Measurements from ENCODE around the gene SRSF5. TPM values are rescaled to one million over a fixed set of nuclear protein-coding genes. Genes with fewer than 3 reads are reported as not detected.
A peak's percentile ranks its signal among the peaks of the same experiment; 100 is the strongest.

Gene SRSF5
- total RNA-seq (2016; rRNA removed; fragmentation: Illumina TruSeq; extraction: Trizol): 277 and 333 TPM in 2 replicates
- total RNA-seq (2016; cell fraction: cytosol; rRNA removed; fragmentation: Illumina TruSeq; extraction: Trizol; ENCODE audit: low read depth): 66.7 and 68.4 TPM in 2 replicates
- total RNA-seq (2016; cell fraction: insoluble cytoplasmic fraction; rRNA removed; fragmentation: Illumina TruSeq; extraction: Trizol): 277 and 309 TPM in 2 replicates
- total RNA-seq (2016; cell fraction: membrane; rRNA removed; fragmentation: Illumina TruSeq; extraction: Trizol): 68.2 and 70.5 TPM in 2 replicates
- 278 and 311 TPM in 2 replicates for total RNA-seq (2016; cell fraction: nucleus; rRNA removed; fragmentation: Illumina TruSeq; extraction: Trizol)
- polyA plus RNA-seq (2011; rRNA removed): 189 and 218 TPM in 2 replicates
- 169 and 242 TPM in 2 replicates for polyA plus RNA-seq (2011; cell fraction: cytosol; rRNA removed)
- polyA plus RNA-seq (2011; cell fraction: nucleus; rRNA removed): 586 and 686 TPM in 2 replicates
- 376 and 529 TPM in 2 replicates for polyA plus RNA-seq (2012)
- polyA plus RNA-seq (2016; cell fraction: cytosol; fragmentation: Illumina TruSeq; extraction: Trizol; ENCODE audit: low read depth): 22.7 and 25.6 TPM in 2 replicates
- polyA plus RNA-seq (2016; cell fraction: insoluble cytoplasmic fraction; fragmentation: Illumina TruSeq; extraction: Trizol; ENCODE audit: low read depth): 415 and 444 TPM in 2 replicates
- 45.5 and 47.3 TPM in 2 replicates for polyA plus RNA-seq (2016; cell fraction: membrane; fragmentation: Illumina TruSeq; extraction: Trizol; ENCODE audit: low read depth)
- 410 and 415 TPM in 2 replicates for polyA plus RNA-seq (2016; cell fraction: nucleus; fragmentation: Illumina TruSeq; extraction: Trizol; ENCODE audit: insufficient read depth, low read depth)
- polyA minus RNA-seq (2011; rRNA and poly(A)+ RNA removed; ENCODE audit: low replicate concordance): 99.8 and 128 TPM in 2 replicates
- polyA minus RNA-seq (2011; cell fraction: cytosol; rRNA and poly(A)+ RNA removed): 61.5 and 65.7 TPM in 2 replicates
- polyA minus RNA-seq (2011; cell fraction: nucleus; rRNA and poly(A)+ RNA removed): 704 and 755 TPM in 2 replicates
- percentile 91 among the genes with signal in this experiment for Bru-seq, nascent RNA
- BruChase-seq, experiment 1, labeled RNA remaining after a 6-hour chase: percentile 88 among the genes with signal in this experiment
- BruChase-seq, experiment 2, labeled RNA remaining after a 2-hour chase: percentile 96 among the genes with signal in this experiment
- long read RNA-seq, experiment 1, transcript SRSF5-217 (8 exons, 1,500 nt): major isoform, 22 of 100 reads
- long read RNA-seq, experiment 1, transcript SRSF5-201 (8 exons, 1,638 nt): minor isoform, 11 of 100 reads
- long read RNA-seq, experiment 1, partial matches to known transcripts: 44 of 100 reads
- long read RNA-seq, experiment 1, other reads (novel, unspliced or antisense): 22 of 100 reads
- long read RNA-seq, experiment 2, transcript SRSF5-217 (8 exons, 1,500 nt): major isoform, 62 of 164 reads
- long read RNA-seq, experiment 2, transcript SRSF5-201 (8 exons, 1,638 nt): minor isoform, 30 of 164 reads
- long read RNA-seq, experiment 2, partial matches to known transcripts: 24 of 164 reads
- long read RNA-seq, experiment 2, other reads (novel, unspliced or antisense): 45 of 164 reads

DNA sequence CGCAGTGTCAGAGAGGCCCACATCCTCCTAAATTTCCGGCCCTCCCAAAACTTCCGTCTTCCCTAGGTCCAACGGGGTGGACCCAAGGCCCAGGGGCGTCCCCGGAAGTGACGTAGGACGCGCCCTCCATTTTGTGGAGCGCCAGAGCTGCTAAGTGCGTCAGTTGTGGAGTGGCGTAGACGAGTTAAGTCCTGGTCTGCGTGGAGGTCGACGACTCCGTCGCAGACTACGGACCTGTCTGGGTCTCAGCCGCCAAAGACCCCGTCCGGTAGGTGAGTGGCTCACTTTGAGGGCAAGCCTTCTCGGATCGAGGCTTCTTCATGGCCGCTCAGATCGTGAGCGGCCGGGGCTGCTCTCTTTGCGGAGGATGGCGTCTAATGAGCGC, at the start of gene SRSF5:
Gene SRSF5, plus strand, starts transcription at position 159 of the 385 bp plus-strand sequence. CDS start 1,015 bp downstream, outside the sequence.
- no TSS peak for BruUV-seq (replicated peaks)
- Histone ChIP-seq H3K4me1 (ENCODE audit: insufficient read depth, low read length) (peaks cover 48% of the 10 kb centered on the region), H3K4me3 (replicated peaks in 1 of 3; ENCODE audit: insufficient read depth in 1 of 3, low read depth in 2 of 3, low read length in 3 of 3) (peak within 1 kb of the TSS; percentile 96 to 99 (median 99)), H3K27me3 (ENCODE audit: control insufficient read depth in 1 of 2, insufficient read depth in 2 of 2, low read length in 2 of 2) (no peaks in the 10 kb centered on the region; a peak in 1 of 5 replicates), H3K36me3 (replicated peaks in 1 of 2; ENCODE audit: control insufficient read depth in 1 of 2, insufficient read depth in 2 of 2, low read length in 2 of 2) (peaks cover 17 to 37% of the 10 kb centered on the region in 2 experiments), H3K4me2 (ENCODE audit: low read depth, low read length) (peak within 1 kb of the TSS; percentile 93), H3K9me3 (ENCODE audit: low read length) (no peaks in the 10 kb centered on the region), H3K79me2 (ENCODE audit: insufficient read depth, low read length) (peaks cover 40% of the 10 kb centered on the region), H4K20me1 (ENCODE audit: insufficient read depth, low read length) (peaks cover 34% of the 10 kb centered on the region), H3K9ac (ENCODE audit: insufficient read depth, low read depth, low read length) (peak within 1 kb of the TSS; percentile 100), H3K27ac (ENCODE audit: extremely low read length, insufficient read depth, low read length) (peak within 1 kb of the TSS; percentile 99), H2AFZ (ENCODE audit: low read length) (no peak within 1 kb of the TSS)
- POLR2A ChIA-PET: interaction anchor here (0.6 to 3.1 kb wide), 33 partner anchors 9 to 575 kb away, joined by 3 to 47 read pairs (median 5); partner anchors contain the start of genes ERH, EXD2, SLC10A1 and SLC39A9
- 1% methylated on average over 12 of the region's 31 CpGs for WGBS (ENCODE audit: low lambda C conversion rate)
- FAIRE-seq (peak; percentile 70), ATAC-seq (peak; percentile 92), DNase-seq (ENCODE audit: low spot score) (peak; percentile 94)
- in situ Hi-C loops (cut with HindIII; ENCODE audit: extremely low pct_ligation_motif_present, low pct_unique_long_range_greater_than_20kb) (no loop called here), intact Hi-C loops (cut with micrococcal nuclease; ENCODE audit: unreplicated experiment) (no loop called here)
- CTCF ChIA-PET (ENCODE audit: low intra/inter-chr PET ratio, low total read pairs): no interaction called here
- peak; percentile 98 for TF ChIP-seq CREB1 (IDR thresholded peaks at IDR 0.05)
- TF ChIP-seq CREB1 (CRISPR knock-in tag; IDR thresholded peaks at IDR 0.05): peak; percentile 99
- TF ChIP-seq, protein P1, sequence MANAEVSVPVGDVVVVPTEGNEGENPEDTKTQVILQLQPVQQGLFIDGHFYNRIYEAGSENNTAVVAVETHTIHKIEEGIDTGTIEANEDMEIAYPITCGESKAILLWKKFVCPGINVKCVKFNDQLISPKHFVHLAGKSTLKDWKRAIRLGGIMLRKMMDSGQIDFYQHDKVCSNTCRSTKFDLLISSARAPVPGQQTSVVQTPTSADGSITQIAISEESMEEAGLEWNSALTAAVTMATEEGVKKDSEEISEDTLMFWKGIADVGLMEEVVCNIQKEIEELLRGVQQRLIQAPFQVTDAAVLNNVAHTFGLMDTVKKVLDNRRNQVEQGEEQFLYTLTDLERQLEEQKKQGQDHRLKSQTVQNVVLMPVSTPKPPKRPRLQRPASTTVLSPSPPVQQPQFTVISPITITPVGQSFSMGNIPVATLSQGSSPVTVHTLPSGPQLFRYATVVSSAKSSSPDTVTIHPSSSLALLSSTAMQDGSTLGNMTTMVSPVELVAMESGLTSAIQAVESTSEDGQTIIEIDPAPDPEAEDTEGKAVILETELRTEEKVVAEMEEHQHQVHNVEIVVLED (CRISPR knock-in tag; IDR thresholded peaks at IDR 0.05; ENCODE audit: borderline replicate concordance): peak; percentile 89
- 0 out of 2 replicates have a peak, but pooled peaks have one; percentile 37 for TF ChIP-seq CHCHD3 (CRISPR knock-in tag; IDR thresholded peaks at IDR 0.05)
- no peak for TF ChIP-seq GRHL1 (CRISPR knock-in tag; conservative IDR thresholded peaks at IDR 0.05)
- TF ChIP-seq RAD21 (CRISPR knock-in tag; IDR thresholded peaks at IDR 0.05): peak; percentile 25; the same call in 1 of the 2 replicates
- TF ChIP-seq ZNF710 (CRISPR knock-in tag; IDR thresholded peaks at IDR 0.05; ENCODE audit: borderline replicate concordance): peak; percentile 54; the same call in 1 of the 2 replicates
- TF ChIP-seq KLF12 (CRISPR knock-in tag; IDR thresholded peaks at IDR 0.05; ENCODE audit: borderline replicate concordance): peak; percentile 96
- TF ChIP-seq, protein P2, sequence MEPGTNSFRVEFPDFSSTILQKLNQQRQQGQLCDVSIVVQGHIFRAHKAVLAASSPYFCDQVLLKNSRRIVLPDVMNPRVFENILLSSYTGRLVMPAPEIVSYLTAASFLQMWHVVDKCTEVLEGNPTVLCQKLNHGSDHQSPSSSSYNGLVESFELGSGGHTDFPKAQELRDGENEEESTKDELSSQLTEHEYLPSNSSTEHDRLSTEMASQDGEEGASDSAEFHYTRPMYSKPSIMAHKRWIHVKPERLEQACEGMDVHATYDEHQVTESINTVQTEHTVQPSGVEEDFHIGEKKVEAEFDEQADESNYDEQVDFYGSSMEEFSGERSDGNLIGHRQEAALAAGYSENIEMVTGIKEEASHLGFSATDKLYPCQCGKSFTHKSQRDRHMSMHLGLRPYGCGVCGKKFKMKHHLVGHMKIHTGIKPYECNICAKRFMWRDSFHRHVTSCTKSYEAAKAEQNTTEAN (CRISPR knock-in tag; conservative IDR thresholded peaks at IDR 0.05): peak; percentile 60; the same call in 1 of the 2 replicates
- TF ChIP-seq MZF1 (CRISPR knock-in tag; IDR thresholded peaks at IDR 0.05; ENCODE audit: borderline replicate concordance): 0 out of 2 replicates have a peak, but pooled peaks have one; percentile 29

All from HepG2 (cell line).